ENCODE measurements around the gene SRPK2. TPM values are rescaled to one million over a fixed set of nuclear protein-coding genes. Genes with fewer than 3 reads are reported as not detected.
A peak's percentile ranks its signal among the peaks of the same experiment; 100 is the strongest.
"Not testable (repeated sequence)": the region's sequence is repeated elsewhere in the genome, so short reads cannot be mapped to it uniquely, and the experiment has no call there.

SRPK2 gene
- 32.2 and 40.3 TPM in 2 replicates for total RNA-seq (2014; rRNA removed; shearing (Covaris generic))

- H3K36me3 ChIP-seq = peaks cover 20% of the 10 kb centered on the region
- peak within 1 kb of the TSS; percentile 100 for H3K4me3 ChIP-seq
- H3K9me3 ChIP-seq (replicated peaks) = no peaks in the 10 kb centered on the region
- peak; percentile 70 to 77 for DNase-seq (ENCODE audit: low read depth in 1 of 2, low spot score in 2 of 2)
- no peaks in the 10 kb centered on the region for H3K27me3 ChIP-seq (replicated peaks)
- H3K27ac ChIP-seq = peak within 1 kb of the TSS; percentile 73
- H3K4me1 ChIP-seq (replicated peaks) = peaks cover 6% of the 10 kb centered on the region
Measured at GRCh38 chr7:105388356-105389087, at the start of gene SRPK2. Gene SRPK2, minus strand, starts transcription at chr7:105388921.

GRCh38 chr7:105438254-105438653, 49.5 kb upstream of the SRPK2 start:
- Histone ChIP-seq H3K36me3 (no peaks in the 10 kb centered on the region), H3K4me1 (replicated peaks) (peaks cover 13% of the 10 kb centered on the region), H3K27ac (no peak overlapping the region), H3K4me3 (no peak overlapping the region), H3K27me3 (replicated peaks) (no peaks in the 10 kb centered on the region), H3K9me3 (replicated peaks) (no peaks in the 10 kb centered on the region)
- no peak for DNase-seq (ENCODE audit: low read depth in 1 of 2, low spot score in 2 of 2)

DNA sequence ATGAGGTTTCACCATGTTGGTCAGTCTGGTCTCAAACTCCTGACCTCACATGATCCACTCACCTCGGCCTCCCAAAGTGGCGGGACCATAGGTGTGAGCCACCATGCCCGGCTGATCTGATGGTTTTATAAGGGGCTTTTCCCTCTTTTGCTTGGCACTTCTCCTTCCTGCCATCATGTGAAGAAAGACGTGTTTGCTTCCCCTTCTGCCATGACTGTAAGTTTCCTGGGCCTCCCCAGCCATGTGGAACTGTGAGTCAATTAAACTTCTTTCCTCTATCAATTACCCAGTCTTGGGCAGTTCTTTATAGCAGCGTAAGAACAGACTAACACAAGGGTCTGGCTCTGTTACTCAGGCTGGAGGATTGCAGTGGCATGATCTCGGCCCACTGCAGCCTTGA, 48.6 kb upstream of the SRPK2 start:
- H3K27me3 ChIP-seq (replicated peaks) = not testable (repeated sequence)
- peaks cover 13% of the 10 kb centered on the region for H3K4me1 ChIP-seq (replicated peaks)

GRCh38 chr7:105429746-105430612, 41.3 kb upstream of the SRPK2 start:
- Histone ChIP-seq H3K9me3 (replicated peaks) (no peaks in the 10 kb centered on the region), H3K4me3 (no peak overlapping the region), H3K27ac (no peak overlapping the region), H3K36me3 (no peaks in the 10 kb centered on the region), H3K4me1 (replicated peaks) (no peaks in the 10 kb centered on the region), H3K27me3 (replicated peaks) (no peaks in the 10 kb centered on the region)
- DNase-seq (ENCODE audit: low read depth in 1 of 2, low spot score in 2 of 2) = no peak

More for the DNA sequence above, 48.6 kb upstream of the SRPK2 start:
- not testable (repeated sequence) for H3K27ac ChIP-seq; DNase-seq (ENCODE audit: low read depth in 1 of 2, low spot score in 2 of 2); H3K9me3 ChIP-seq (replicated peaks); H3K4me3 ChIP-seq; H3K36me3 ChIP-seq

DNA sequence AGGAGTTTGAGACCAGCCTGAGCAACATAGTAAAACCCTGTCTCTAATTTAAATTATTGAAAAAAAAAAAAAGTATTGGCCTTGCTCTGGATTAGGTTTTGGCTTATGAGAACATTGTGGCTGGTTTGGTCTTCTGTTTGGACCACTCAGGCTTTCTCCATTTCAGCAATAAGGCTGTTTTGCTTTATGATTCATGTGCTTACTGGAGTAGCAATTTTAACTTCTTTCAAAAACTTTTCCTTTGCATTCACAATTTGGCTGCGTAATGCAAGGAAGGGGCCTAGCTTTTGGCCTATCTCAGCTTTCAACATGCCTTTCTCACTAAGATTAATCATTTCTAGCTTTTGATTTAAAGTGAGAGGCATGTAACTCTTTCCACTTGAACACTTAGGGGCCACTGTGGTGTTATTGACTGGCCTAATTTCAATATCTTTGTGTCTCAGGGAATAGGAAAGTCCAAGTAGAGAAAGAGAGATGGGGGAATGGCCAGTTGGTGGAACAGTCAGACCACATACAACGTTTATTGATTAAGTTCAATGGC, 38.0 kb upstream of the SRPK2 start:
- H3K4me1 ChIP-seq (replicated peaks) = no peaks in the 10 kb centered on the region
- H3K36me3 ChIP-seq = no peaks in the 10 kb centered on the region
- no peaks in the 10 kb centered on the region for H3K27me3 ChIP-seq (replicated peaks)
- DNase-seq (ENCODE audit: low read depth in 1 of 2, low spot score in 2 of 2) = no peak
- H3K27ac ChIP-seq = no peak overlapping the region
- no peak overlapping the region for H3K4me3 ChIP-seq
- H3K9me3 ChIP-seq (replicated peaks) = no peaks in the 10 kb centered on the region

- no peaks in the 10 kb centered on the region for H3K36me3 ChIP-seq
- no peak overlapping the region for H3K27ac ChIP-seq
- no peak overlapping the region for H3K4me3 ChIP-seq
- no peaks in the 10 kb centered on the region for H3K4me1 ChIP-seq (replicated peaks)
- DNase-seq (ENCODE audit: low read depth in 1 of 2, low spot score in 2 of 2) = no peak
- no peaks in the 10 kb centered on the region for H3K27me3 ChIP-seq (replicated peaks)
- H3K9me3 ChIP-seq (replicated peaks) = no peaks in the 10 kb centered on the region
Measured at GRCh38 chr7:105423987-105424386, 35.3 kb upstream of the SRPK2 start.

DNA sequence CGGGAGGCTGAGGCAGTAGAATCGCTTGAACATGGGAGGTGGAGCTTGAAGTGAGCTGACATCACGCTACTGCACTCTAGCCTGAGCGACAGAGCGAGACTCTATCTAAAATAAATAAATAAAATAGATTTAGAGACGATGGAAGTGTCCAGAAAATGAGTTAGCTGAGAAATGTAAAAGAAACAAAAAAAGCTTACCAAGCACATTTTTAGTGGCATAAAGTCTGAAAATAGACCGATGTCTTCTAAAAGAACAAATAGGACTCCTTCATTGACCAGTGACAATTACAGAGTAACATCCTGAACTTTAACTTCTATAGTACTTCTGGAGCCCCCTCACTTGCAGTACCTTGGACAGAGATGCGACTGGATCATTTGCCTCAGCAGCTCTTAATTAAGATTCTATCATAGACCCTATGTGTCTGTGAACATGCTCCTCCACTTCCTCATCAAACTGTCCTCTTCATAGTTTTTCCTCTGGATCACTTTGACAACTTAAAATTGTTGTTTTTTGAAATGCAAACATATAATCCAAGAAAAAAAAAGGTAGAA, 25.2 kb upstream of the SRPK2 start:
- Histone ChIP-seq H3K4me3 (no peak overlapping the region), H3K4me1 (replicated peaks) (no peaks in the 10 kb centered on the region), H3K27ac (no peak overlapping the region), H3K27me3 (replicated peaks) (no peaks in the 10 kb centered on the region), H3K36me3 (no peaks in the 10 kb centered on the region), H3K9me3 (replicated peaks) (no peaks in the 10 kb centered on the region)
- no peak for DNase-seq (ENCODE audit: low read depth in 1 of 2, low spot score in 2 of 2)

DNA sequence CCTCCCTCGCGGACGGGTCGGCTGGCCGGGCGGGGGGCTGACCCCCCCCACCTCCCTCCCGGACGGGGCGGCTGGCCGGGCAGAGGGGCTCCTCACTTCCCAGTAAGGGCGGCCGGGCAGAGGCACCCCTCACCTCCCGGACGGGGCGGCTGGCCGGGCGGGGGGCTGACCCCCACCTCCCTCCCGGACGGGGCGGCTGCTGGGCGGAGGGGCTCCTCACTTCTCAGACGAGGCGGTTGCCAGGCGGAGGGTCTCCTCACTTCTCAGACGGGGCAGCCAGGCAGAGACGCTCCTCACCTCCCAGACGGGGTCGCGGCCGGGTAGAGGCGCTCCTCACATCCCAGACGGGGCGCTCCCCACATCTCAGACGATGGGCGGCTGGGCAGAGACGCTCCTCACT, 22.1 kb upstream of the SRPK2 start:
- not testable (repeated sequence) for H3K4me3 ChIP-seq; H3K9me3 ChIP-seq (replicated peaks); DNase-seq (ENCODE audit: low read depth in 1 of 2, low spot score in 2 of 2); H3K27ac ChIP-seq; H3K27me3 ChIP-seq (replicated peaks); H3K36me3 ChIP-seq; H3K4me1 ChIP-seq (replicated peaks)

- H3K27me3 ChIP-seq (replicated peaks); DNase-seq (ENCODE audit: low read depth in 1 of 2, low spot score in 2 of 2); H3K36me3 ChIP-seq; H3K4me1 ChIP-seq (replicated peaks); H3K4me3 ChIP-seq; H3K27ac ChIP-seq; H3K9me3 ChIP-seq (replicated peaks): not testable (repeated sequence)
Measured at GRCh38 chr7:105409775-105410174, 21.1 kb upstream of the SRPK2 start.

DNA sequence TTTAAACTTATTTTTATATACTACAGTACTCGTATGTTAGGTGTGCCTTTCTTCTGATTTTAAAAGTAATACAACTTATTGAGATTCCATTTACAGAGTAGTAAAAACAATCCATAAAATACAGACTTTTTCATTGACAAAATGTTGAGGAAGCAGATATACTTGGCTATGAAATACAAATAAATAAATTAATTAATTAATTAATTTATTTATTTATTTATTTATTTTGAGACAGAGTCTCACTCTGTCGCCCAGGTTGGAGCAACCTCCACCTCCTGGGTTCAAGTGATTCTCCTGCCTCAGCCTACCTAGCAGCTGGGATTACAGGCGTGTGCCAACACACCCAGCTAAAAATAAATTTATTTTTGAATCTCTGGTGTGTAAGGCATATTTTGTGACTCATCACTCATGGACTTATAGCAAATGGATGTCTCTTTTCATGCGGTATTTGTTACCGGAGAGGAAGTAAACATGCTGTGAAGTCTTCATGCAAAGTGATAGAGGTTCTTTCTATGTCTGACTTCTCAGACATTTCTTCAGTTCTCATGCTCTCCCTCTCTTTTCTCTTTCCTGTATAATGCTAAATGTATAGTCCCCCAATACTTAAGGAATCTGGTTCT, 20.2 kb upstream of the SRPK2 start:
- Histone ChIP-seq H3K27ac (no peak overlapping the region), H3K4me3 (no peak overlapping the region), H3K9me3 (replicated peaks) (no peaks in the 10 kb centered on the region), H3K27me3 (replicated peaks) (no peaks in the 10 kb centered on the region), H3K36me3 (no peaks in the 10 kb centered on the region), H3K4me1 (replicated peaks) (no peaks in the 10 kb centered on the region)
- no peak for DNase-seq (ENCODE audit: low read depth in 1 of 2, low spot score in 2 of 2)

DNA sequence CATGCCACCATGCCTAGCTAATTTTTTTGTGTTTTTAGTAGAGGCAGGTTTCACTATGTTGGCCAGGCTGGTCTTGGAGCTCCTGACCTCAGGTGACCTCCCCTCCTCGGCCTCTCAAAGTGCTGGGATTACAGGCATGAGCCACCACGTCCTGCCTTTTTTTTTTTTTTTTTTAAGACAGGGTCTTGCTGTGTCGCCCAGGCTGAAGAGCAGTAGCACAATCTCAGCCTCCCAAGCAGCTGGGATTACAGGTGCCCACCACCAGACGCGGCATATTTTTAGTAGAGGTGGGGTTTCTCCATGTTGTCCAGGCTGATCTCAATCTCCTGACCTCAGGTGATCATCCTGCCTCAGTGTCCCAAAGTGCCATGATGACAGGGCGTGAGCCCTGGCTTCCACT, 14.4 kb upstream of the SRPK2 start:
- Histone ChIP-seq H3K27ac (no peak overlapping the region), H3K4me1 (replicated peaks) (no peaks in the 10 kb centered on the region), H3K36me3 (no peaks in the 10 kb centered on the region), H3K9me3 (replicated peaks) (no peaks in the 10 kb centered on the region), H3K4me3 (no peak overlapping the region), H3K27me3 (replicated peaks) (no peaks in the 10 kb centered on the region)
- no peak for DNase-seq (ENCODE audit: low read depth in 1 of 2, low spot score in 2 of 2)

GRCh38 chr7:105402221-105403095, 13.7 kb upstream of the SRPK2 start:
- Histone ChIP-seq H3K4me1 (replicated peaks) (no peaks in the 10 kb centered on the region), H3K36me3 (no peaks in the 10 kb centered on the region), H3K9me3 (replicated peaks) (no peaks in the 10 kb centered on the region), H3K27ac (no peak overlapping the region), H3K4me3 (no peak overlapping the region), H3K27me3 (replicated peaks) (no peaks in the 10 kb centered on the region)
- DNase-seq (ENCODE audit: low read depth in 1 of 2, low spot score in 2 of 2) = no peak

All from SJSA1 (cell line).